CD4-positive, alpha-beta T cell treated with Interleukin-1 beta for 1 hour (primary cell): ENCODE results near the gene SLC38A1.
"Not testable (repeated sequence)": the region's sequence is repeated elsewhere in the genome, so short reads cannot be mapped to it uniquely, and the experiment has no call there.

Source experiments
- DNase-seq, 2 donors: peaks; one replicate each; pipeline ENCODE4 v3.0.0-alpha.2; 2020 to 2022

SLC38A1 gene

GRCh38 chr12:46205294-46205693 is 63.5 kb downstream of the SLC38A1 start:
- no peak for DNase-seq

GRCh38 chr12:46201284-46201789 is 67.5 kb downstream of the SLC38A1 start:
- no peak for DNase-seq

GRCh38 chr12:46200551-46200950 is 68.3 kb downstream of the SLC38A1 start:
- DNase-seq = no peak

GRCh38 chr12:46198913-46199312 is 69.9 kb downstream of the SLC38A1 start:
- no peak for DNase-seq

GRCh38 chr12:46197883-46198282 is 71.0 kb downstream of the SLC38A1 start:
- DNase-seq = no peak

GRCh38 chr12:46190533-46190932 is 78.3 kb downstream of the SLC38A1 start:
- DNase-seq = not testable (repeated sequence)

- DNase-seq = no peak
Observed at GRCh38 chr12:46188170-46188569, 80.7 kb downstream of the SLC38A1 start.

- no peak for DNase-seq
Observed at GRCh38 chr12:46187023-46187422, 81.8 kb downstream of the SLC38A1 start.

- no peak for DNase-seq
Observed at GRCh38 chr12:46186088-46186487, 82.8 kb downstream of the SLC38A1 start.

GRCh38 chr12:46185686-46186085 is 83.2 kb downstream of the SLC38A1 start:
- no peak for DNase-seq

- DNase-seq = no peak
Observed at GRCh38 chr12:46184798-46185595, 83.8 kb downstream of the SLC38A1 start.

GRCh38 chr12:46183112-46183511 is 85.7 kb downstream of the SLC38A1 start:
- DNase-seq = no peak

- DNase-seq = no peak
Observed at GRCh38 chr12:46181465-46181864, 87.4 kb downstream of the SLC38A1 start.

GRCh38 chr12:46179693-46180452 is 89.0 kb downstream of the SLC38A1 start:
- DNase-seq = no peak

GRCh38 chr12:46177837-46178608 is 90.8 kb downstream of the SLC38A1 start:
- DNase-seq = peak in 1 of 2 donors; percentile 53

- DNase-seq = no peak
Observed at GRCh38 chr12:46177025-46177424, 91.8 kb downstream of the SLC38A1 start.

- DNase-seq = no peak
Observed at GRCh38 chr12:46174919-46175318, 93.9 kb downstream of the SLC38A1 start.

GRCh38 chr12:46174061-46174662 is 94.7 kb downstream of the SLC38A1 start:
- no peak for DNase-seq

GRCh38 chr12:46168426-46168825 is 100.4 kb downstream of the SLC38A1 start:
- DNase-seq = no peak

- no peak for DNase-seq
Observed at GRCh38 chr12:46167412-46167811, 101.4 kb downstream of the SLC38A1 start.

- DNase-seq = no peak
Observed at GRCh38 chr12:46165191-46165590, 103.7 kb downstream of the SLC38A1 start.

- DNase-seq = no peak
Observed at GRCh38 chr12:46164186-46164761, 104.6 kb downstream of the SLC38A1 start.
